HS-5 (cell line): ENCODE results near the gene GAD1.

Experiments
- DNase-seq: peaks from one replicate; pipeline ENCODE4 v3.0.0-alpha.2; 2012; ENCODE audit warnings: low read depth

The GAD1 gene

DNA sequence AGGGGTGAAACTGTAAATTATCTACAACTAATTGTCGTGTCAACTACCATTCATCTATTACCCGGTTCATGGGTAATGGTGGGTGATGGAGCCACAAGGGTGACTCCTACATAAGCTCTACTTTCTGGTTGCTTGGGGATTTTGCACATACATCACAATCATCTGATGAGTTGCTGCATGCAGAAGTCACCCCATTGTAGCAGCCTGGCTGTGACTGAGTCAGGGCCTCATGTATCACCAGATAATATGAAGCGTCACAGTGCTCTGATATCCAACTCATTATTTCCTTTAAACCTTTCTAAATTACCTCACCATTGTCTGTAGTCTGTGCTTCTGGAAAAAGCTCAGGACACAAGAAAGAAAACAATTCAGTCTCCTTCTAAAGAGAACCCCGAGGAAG, 79.9 kb downstream of the GAD1 start:
- DNase-seq: no peak

DNA sequence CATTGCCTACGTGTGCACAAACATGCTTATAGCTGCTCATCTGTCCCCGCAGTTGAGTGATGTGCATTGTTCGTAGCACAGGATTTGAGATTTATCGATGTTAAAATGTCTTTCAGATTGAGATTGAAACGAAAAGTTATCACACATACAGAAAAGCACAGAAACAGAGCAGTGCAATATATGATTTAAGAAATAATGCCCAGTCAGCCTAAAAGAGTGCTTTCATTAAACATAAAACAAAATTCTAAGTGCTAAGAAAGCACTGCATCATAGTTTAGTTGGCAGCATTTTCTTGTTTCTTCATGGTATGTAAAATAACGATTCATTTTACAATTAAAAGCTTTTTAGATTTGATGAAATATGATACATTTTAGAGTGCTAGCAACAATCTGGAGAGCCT, 80.4 kb downstream of the GAD1 start:
- DNase-seq: no peak

GRCh38 chr2:170905864-170906263, 89.2 kb downstream of the GAD1 start:
- DNase-seq: no peak
